Transverse colon (tissue), 4 donors: ENCODE data around the gene SLC2A5. TPM values are rescaled to one million over a fixed set of nuclear protein-coding genes. Genes with fewer than 3 reads are reported as not detected.
"Not testable (repeated sequence)": the region's sequence is repeated elsewhere in the genome, so short reads cannot be mapped to it uniquely, and the experiment has no call there.

ENCODE experiments used
- DNase-seq: peaks from one replicate; pipeline ENCODE4 v3.0.0-alpha.2; 2019
- H3K27ac ChIP-seq, 4 donors: fragments of 200-600 bp; sonication (generic); 2 replicates each; pipeline ENCODE4 v1.5.1; 2016 to 2018; ENCODE audit warnings: inconsistent platforms in 4 of 4
- H3K27me3 ChIP-seq: fragments of 200-600 bp; sonication (generic); 2 replicates; pipeline ENCODE4 v1.5.1; 2017; ENCODE audit warnings: inconsistent platforms
- H3K36me3 ChIP-seq, 4 donors: fragments of 200-600 bp; sonication (generic); 2 replicates each; pipeline ENCODE4 v1.5.1; 2017 to 2019; ENCODE audit warnings: inconsistent platforms in 4 of 4
- H3K4me1 ChIP-seq, 4 donors: fragments of 200-600 bp; sonication (generic); 2 replicates each; pipeline ENCODE4 v1.5.1; 2017 to 2020; ENCODE audit warnings: inconsistent platforms in 4 of 4
- H3K4me3 ChIP-seq, 4 donors: fragments of 200-600 bp; sonication (generic); 1 replicate in 1 of 4; 2 replicates in 3 of 4; pipeline versions ENCODE4 v1.5.1 to v1.6.1; 2017 to 2019; ENCODE audit warnings: inconsistent platforms in 4 of 4
- H3K9me3 ChIP-seq, 2 donors: fragments of 200-600 bp; sonication (generic); 2 replicates each; pipeline ENCODE4 v1.5.1; 2017 to 2019; ENCODE audit warnings: inconsistent platforms in 2 of 2
- EP300 ChIP-seq: sonication (generic); formaldehyde crosslinking; IDR thresholded peaks from one replicate; pipeline ENCODE4 v1.6.1; 2017; ENCODE audit warnings: antibody characterized with exemption, low read depth
- POLR2A ChIP-seq: fragments of 450-650 bp; IDR thresholded peaks from one replicate; pipeline ENCODE4 v1.6.1; 2016; ENCODE audit warnings: antibody characterized with exemption, mild to moderate bottlenecking, moderate library complexity
- POLR2AphosphoS5 ChIP-seq, 3 donors: sonication (generic); formaldehyde crosslinking; IDR thresholded peaks; one replicate each; pipeline ENCODE4 v1.6.1; 2016; ENCODE audit warnings: antibody characterized with exemption in 3 of 3
- WGBS, 2 donors: methylation state at CpG; one replicate each; pipeline ENCODE4 v1.1.5; 2018; ENCODE audit warnings: low coverage in 1 of 2; 5-methylcytosine and 5-hydroxymethylcytosine counted together
- in situ Hi-C, 4 donors: fragments of 200-750 bp; cut with MboI; loops; one replicate each; pipeline versions ENCODE4 v1.15.0 to v1.15.1; 2017; ENCODE audit warnings: low sequenced_read_pairs in 3 of 4, low pct_ligation_motif_present in 1 of 4, low pct_unique_long_range_greater_than_20kb in 1 of 4
- intact Hi-C: fragments of 100-400 bp; cut with DNase I; formaldehyde crosslinking; loops from one replicate; pipeline ENCODE4 v1.15.1; 2023; ENCODE audit warnings: low total_unique reads
- total RNA-seq, 4 donors: library from RNA; depleted of rRNA; stranded (reverse); fragments of >200 nt; gene quantifications; one replicate each; pipeline ENCODE4 v1.1.0, GENCODE V29; 2016
- TF ChIP-seq, protein P1 (sequence below), 5 experiments: fragments of 200-600 bp in 3 of 5; fragments of 450-650 bp in 2 of 5; sonication (generic) in 3 of 5; IDR thresholded peaks; 1 replicate in 2 of 5; 2 replicates in 3 of 5; pipeline ENCODE4 v1.5.1; 2016 to 2017; ENCODE audit warnings: antibody characterized with exemption in 5 of 5, inconsistent platforms in 3 of 5, mild to moderate bottlenecking in 2 of 5, moderate library complexity in 1 of 5

Gene SLC2A5
- total RNA-seq, 4 donors from 2014 or later, result 5.9 to 21.3 (median 13.3) TPM

- TF ChIP-seq, protein P1, sequence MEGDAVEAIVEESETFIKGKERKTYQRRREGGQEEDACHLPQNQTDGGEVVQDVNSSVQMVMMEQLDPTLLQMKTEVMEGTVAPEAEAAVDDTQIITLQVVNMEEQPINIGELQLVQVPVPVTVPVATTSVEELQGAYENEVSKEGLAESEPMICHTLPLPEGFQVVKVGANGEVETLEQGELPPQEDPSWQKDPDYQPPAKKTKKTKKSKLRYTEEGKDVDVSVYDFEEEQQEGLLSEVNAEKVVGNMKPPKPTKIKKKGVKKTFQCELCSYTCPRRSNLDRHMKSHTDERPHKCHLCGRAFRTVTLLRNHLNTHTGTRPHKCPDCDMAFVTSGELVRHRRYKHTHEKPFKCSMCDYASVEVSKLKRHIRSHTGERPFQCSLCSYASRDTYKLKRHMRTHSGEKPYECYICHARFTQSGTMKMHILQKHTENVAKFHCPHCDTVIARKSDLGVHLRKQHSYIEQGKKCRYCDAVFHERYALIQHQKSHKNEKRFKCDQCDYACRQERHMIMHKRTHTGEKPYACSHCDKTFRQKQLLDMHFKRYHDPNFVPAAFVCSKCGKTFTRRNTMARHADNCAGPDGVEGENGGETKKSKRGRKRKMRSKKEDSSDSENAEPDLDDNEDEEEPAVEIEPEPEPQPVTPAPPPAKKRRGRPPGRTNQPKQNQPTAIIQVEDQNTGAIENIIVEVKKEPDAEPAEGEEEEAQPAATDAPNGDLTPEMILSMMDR (IDR thresholded peaks at IDR 0.05), result no peak
- no peak for TF ChIP-seq EP300
- no peak for TF ChIP-seq POLR2A
- TF ChIP-seq POLR2AphosphoS5 (IDR thresholded peaks at IDR 0.05), result no peak
- no peak for DNase-seq
- peaks cover 9 to 12% of the 10 kb centered on the region in 2 donors for H3K9me3 ChIP-seq
- intact Hi-C loops (no loop called here), in situ Hi-C loops (no loop called here)
- no peak overlapping the region for H3K4me3 ChIP-seq
- H3K4me1 ChIP-seq, result no peaks in the 10 kb centered on the region
- H3K27ac ChIP-seq, result no peak overlapping the region
- 60 to 71% methylated on average over 4 to 5 of the region's 5 CpGs for WGBS, 2 donors
- no peaks in the 10 kb centered on the region for H3K27me3 ChIP-seq
- H3K36me3 ChIP-seq, result no peaks in the 10 kb centered on the region
Measured at GRCh38 chr1:9033363-9033762, 36.1 kb downstream of the SLC2A5 start.

- Histone ChIP-seq H3K4me3 (no peak overlapping the region), H3K27ac (no peak overlapping the region), H3K27me3 (no peaks in the 10 kb centered on the region), H3K36me3 (no peaks in the 10 kb centered on the region), H3K9me3 (peaks cover 9 to 12% of the 10 kb centered on the region in 2 donors), H3K4me1 (no peaks in the 10 kb centered on the region)
- in situ Hi-C loops, result no loop called here
- WGBS, 2 donors, result 83% methylated on average over 12 of the region's 12 CpGs; no CpG with 5 or more reads in 1 of the 2 donors
- intact Hi-C loops, result no loop called here
- no peak for TF ChIP-seq POLR2A
- TF ChIP-seq EP300, result no peak
- no peak for TF ChIP-seq POLR2AphosphoS5 (IDR thresholded peaks at IDR 0.05)
- TF ChIP-seq, protein P1 (IDR thresholded peaks at IDR 0.05), result no peak
- DNase-seq, result no peak
Measured at GRCh38 chr1:9031484-9032259, 37.8 kb downstream of the SLC2A5 start.

DNA sequence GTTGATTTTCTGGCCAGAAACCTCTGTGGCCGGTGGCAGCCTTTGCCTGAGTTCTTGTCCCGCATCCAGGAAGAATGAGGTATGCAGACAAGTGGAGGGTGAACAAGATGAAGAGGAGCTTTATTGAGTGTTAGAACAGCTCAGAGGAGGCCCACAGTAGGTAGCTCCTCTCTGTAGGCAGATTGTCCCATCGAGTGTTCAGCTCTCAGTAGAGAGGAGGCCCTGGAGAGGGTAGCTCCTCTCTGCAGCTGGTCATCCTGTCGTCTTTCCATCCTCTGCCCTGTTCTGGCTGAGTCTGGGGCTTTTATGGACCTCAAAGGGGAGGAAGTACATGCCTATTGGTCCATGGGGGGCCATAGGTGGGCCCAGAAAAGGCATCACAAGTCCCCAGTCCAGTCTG lies 38.4 kb downstream of the SLC2A5 start:
- H3K4me3 ChIP-seq, H3K27me3 ChIP-seq, H3K36me3 ChIP-seq, in situ Hi-C loops, intact Hi-C loops, DNase-seq, H3K4me1 ChIP-seq, H3K27ac ChIP-seq: not testable (repeated sequence)
- 86% methylated on average over 4 of the region's 4 CpGs; no CpG with 5 or more reads in 1 of the 2 donors for WGBS, 2 donors
- peaks cover 9 to 12% of the 10 kb centered on the region in 2 donors for H3K9me3 ChIP-seq

DNA sequence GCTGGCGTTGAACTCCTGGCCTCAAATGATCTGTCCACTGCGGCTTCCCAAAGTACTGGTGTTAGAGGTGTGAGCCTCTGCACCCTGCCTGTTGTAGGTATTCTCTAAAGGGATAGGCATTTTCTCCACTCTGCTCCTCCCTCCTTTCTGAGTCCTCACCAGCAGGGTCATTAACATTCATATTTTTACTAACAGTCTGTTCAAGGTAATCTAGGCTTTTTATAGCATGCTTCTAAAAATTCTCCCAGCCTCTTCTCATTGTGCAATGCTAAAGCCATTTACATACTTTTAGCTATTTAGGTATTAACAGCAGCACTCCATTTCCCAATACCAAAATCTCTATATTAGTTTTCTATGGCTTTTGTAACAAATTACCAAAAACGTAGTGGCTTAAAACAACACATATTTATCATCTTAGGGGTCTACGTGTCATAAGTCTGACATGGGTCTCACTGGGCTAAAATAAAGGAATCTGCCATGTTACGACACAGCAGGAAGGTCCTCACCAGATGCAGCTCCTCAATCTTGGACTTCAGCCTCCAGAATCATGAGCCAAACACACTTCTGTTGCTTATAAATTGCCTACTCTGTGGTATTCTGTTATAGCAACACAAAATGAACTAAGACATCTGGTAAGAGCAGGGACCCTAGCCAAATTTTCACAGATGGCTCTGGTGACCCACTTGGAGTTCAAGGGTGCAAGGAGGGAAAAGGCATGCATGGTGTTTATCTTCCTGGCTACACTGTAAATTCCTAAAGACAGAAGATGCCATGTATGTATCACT lies 40.3 kb downstream of the SLC2A5 start:
- intact Hi-C loops, result no loop called here
- Histone ChIP-seq H3K4me1 (no peaks in the 10 kb centered on the region), H3K27me3 (no peaks in the 10 kb centered on the region), H3K36me3 (no peaks in the 10 kb centered on the region), H3K9me3 (peaks cover 0 to 5% of the 10 kb centered on the region in 2 donors), H3K27ac (no peak overlapping the region), H3K4me3 (no peak overlapping the region)
- TF ChIP-seq EP300, result no peak
- TF ChIP-seq, protein P1 (IDR thresholded peaks at IDR 0.05), result no peak
- TF ChIP-seq POLR2AphosphoS5 (IDR thresholded peaks at IDR 0.05), result no peak
- TF ChIP-seq POLR2A, result no peak
- WGBS, 2 donors, result 63 to 86% methylated on average over 1 to 5 of the region's 5 CpGs
- in situ Hi-C loops, result no loop called here
- no peak for DNase-seq
